Pons (tissue), 1 donor: ENCODE data around the gene CD99L2.

ENCODE experiments used
- DNase-seq: peaks from one replicate; pipeline ENCODE4 v3.0.0-alpha.2; 2016; ENCODE audit warnings: low spot score

CD99L2 gene, protein sequence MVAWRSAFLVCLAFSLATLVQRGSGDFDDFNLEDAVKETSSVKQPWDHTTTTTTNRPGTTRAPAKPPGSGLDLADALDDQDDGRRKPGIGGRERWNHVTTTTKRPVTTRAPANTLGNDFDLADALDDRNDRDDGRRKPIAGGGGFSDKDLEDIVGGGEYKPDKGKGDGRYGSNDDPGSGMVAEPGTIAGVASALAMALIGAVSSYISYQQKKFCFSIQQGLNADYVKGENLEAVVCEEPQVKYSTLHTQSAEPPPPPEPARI

DNA sequence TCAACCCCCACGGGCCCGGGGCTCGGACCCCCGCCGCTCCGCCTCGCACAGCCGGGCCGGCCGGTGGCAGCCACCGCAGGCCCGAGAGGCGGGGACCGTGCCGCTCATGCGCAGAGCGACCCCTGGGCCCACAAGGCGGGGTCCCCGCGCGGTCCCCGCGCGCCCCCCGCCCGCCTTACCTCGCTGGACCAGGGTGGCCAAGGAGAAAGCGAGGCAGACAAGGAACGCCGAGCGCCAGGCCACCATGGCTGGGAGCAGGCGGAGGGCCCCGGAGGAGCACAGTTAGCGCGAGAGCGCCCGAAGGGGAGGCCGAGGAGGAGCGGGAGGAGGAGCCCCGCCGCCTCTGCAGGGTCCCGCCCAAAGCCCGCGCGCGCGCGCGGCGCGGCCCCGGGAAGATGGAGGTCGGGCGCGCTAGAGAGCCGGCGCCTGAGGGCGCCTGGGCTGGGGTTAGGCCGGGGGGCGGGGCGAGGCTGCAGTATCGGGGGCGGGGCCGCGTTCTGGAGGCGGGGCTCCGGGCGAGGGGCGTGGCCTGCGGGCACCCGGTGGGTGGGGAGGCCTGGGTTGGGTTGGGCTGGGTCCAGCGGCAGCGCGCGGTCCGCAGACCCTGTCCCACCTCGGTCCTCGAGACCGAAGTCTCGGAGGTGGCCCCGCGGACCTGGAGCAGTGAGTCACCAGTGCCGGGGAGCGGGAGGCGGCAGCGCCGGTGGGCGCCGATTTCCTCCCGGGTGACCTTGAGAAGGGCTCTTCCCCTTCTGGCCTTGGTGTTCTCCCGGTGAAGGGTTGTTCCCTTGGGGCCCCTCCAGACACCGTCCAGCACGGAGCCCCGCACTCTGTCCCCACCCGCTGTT is at the start of gene CD99L2:
Gene CD99L2 (minus strand): TSS at position 326 of the 848 bp plus-strand sequence. CDS start 80 bp downstream, at position 246.
- peak; percentile 81 for DNase-seq

DNA sequence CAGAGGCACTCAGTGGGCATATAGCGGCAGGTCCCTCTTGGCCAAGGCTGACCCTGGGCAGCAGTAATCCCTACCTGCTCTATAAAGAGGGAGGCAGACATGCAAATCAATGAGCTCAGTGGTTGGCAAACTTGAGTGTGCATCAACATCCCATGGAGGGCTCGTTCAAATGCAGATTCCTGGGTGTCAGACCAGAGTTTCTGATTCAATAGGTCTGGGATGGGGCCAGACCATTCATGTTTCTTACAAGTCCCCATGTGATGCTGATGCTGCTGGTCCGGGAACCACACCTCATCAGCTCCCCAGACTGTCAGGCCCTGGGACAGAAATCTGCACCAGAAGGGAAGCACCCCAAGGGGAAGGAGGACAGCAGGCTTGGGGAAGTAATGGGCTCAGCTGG is 45.8 kb upstream of the CD99L2 start:
- no peak for DNase-seq

DNA sequence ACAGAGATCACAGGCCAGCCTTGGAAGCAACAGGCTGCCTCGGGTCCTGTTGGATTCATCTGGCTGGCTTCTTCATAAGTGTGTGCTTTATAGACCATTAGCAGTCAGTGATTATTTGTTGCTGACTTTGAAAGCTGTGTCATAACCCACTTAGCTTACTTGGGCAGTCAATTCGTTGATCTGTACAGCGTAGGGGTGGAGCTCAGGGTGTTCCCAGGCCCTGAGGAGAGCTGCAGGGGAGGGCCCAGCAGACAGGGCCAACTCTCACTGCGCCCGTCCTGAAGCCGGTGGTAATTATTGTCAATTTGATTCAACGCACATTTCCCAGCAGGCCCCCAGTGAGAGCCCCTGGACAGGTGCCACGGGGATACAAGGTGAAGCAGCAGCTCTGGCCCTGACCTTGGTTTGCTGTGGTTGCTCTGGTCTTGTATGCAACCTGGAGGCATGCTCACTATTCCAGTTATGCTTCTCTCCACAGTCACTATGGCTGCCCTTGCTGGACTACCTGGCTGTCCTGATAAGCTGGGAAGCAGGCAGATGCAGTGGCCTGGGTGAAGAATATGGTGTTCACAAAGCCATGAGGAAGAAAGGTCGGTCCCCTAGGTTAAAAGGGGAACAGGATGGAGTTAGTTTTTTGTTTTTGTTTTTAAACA is 44.6 kb upstream of the CD99L2 start:
- DNase-seq = no peak

DNA sequence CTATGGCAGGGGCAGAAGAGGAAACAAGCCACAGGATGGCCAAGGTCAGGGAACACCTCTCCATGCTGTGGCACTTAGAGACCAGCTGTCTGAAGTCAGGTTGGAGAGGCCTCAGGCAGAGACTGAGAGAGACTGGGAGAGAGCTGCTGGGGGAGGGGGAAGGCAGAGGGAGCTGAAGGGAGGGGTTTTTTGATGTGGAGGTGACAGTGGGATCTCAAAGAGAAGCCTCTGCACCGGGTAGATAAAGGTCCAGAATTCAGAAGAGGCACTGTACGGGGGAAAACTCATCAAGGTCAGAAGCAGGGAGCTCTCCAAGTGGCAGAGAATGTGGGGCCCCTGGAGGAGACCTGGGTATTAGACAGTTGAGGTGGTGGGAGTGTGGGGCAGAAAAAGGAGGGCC is 43.1 kb upstream of the CD99L2 start:
- no peak for DNase-seq

DNA sequence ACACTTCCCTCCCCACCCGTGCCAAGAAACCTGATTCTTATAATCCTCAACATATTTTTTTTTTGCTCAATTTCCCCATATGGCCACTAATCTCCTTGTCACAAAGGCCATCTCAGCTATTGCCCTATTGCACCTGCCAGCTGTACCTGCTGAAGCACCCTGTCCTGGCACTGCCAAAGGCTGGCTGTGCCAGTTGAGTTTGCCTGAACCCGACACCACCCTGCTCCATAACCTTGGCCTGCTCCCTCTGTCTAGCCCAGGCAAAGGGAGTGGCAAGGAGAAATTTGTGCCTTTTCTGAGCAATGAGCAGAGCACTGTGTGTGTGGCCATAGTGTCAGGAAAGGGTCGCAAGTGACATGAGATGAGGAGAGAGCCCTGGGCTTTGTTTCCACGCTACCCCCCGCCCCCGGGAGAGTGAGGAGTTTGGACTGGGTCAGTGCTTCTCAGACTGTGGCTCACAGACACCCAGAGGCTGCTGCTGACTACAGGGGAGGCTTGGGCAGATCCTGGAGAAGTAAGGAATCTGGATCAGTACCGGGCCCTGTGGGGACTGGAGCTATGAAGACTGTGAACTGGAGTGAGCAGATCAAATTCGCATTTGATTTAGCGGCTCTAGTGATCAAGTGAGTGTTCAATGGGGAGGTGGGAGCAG is 42.5 kb upstream of the CD99L2 start:
- DNase-seq = no peak

DNA sequence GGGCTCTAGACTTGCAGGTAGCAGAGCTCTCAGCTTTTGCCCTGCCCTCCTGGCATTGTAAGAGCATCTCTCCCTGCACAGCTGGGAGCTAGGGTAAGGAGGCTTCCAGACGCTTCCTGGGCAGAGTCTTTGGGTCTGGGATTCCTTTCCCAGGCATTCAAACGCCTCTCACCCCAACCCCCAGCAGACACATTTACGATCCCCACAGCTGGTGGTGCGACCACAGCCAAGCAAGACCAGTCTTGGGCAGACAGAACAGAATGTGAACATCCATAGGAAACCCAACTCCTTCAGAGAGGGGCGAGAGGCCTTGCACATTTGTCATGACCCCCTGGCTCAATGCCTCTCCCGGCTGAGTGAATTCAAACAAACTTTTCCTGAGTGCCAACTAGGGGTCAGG is 38.1 kb upstream of the CD99L2 start:
- no peak for DNase-seq

DNA sequence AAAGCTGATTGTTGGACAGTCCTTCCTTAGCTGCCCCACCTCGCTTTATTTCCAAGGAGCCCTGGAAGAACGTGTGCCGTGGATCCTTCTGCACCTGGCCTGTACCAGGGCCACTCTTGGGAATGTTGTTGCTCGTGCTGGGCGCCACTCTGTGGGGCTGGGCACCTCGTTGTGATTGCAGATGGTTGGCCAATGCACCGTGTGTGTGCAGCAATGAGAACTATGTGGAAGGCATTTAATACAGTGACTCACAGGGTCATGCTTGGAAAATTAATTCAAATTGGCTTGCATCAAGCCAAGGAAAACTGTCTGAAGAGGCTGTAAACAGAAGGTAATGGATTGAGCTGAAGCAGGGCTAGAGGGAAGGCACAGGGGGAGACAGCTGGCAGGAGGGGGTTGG is 37.0 kb upstream of the CD99L2 start:
- no peak for DNase-seq

DNA sequence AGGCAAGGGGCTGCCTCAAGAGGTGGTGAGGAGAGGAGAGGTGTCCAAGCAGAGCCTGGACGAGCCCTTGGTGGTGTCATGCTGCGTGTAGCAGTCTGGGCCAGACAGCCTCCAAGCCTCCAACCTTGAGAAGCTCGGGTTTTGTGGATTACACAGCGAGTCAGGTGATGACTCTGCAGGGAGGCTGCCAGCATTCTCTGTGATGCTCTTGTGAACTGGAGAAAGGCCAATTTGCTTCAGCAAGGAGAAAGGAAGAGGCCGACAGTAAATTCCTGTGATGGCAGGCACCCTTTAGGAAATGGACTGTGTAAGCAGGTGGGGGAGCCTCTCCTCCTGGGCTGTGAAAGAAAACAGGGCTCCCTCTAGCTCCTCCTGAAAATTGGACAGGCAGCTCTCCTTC is 36.0 kb upstream of the CD99L2 start:
- no peak for DNase-seq

DNA sequence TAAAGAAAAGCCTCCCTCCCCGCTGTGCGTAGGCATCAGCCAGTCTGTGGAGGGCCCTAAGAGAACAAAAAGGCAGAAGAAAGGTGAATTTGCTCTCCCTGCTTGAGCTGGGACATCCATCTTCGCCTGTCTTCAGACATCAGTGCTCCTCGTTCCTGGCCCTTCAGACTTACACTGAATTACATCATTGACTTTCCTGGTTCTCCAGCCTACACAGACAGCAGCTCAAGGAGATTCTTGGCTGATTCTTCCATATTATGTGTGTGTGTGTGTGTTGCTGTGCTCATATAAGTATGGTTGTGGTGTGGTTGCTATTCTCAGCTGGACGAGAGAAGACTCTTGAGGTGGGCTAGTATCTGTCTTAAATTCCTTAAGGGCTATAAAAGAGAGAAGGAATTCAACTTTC is 35.5 kb upstream of the CD99L2 start:
- DNase-seq = no peak

DNA sequence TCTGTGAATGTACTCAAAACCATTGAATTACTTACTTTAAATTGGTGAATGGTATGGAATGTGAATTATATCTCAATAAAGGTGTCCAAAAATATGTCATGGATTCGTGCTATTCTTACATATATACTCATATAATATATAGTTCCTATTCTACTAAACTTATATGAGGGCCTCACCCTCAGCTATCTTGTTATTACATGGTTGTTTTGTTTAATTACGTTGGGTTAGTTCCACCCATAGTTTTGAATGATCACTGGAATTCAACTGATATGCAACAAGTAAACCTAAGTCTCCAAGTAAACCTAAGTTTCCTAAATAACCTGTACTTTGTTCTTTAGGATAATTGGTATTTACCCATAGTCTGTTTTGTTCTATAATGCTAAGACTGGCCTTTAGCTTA is 30.6 kb upstream of the CD99L2 start:
- DNase-seq = no peak

DNA sequence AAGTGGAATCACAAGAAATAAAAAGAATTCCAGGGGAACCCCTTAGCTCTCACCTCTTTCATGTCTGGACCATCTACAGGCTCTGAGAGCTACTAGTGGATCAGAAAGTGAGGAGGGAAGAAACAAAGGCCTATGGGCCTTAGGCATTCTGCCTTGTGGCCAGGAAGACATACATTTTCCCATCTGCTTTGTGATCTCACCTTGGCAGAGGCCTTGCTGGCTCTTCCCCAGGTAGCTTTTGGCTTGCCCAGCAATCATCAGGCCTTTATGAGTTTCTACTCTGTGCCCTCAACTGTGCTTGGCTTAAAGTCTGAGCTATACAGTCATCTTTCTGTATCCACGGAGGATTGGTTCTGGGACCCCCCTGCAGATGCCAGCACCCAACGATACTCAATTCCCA is 28.3 kb upstream of the CD99L2 start:
- DNase-seq = no peak

DNA sequence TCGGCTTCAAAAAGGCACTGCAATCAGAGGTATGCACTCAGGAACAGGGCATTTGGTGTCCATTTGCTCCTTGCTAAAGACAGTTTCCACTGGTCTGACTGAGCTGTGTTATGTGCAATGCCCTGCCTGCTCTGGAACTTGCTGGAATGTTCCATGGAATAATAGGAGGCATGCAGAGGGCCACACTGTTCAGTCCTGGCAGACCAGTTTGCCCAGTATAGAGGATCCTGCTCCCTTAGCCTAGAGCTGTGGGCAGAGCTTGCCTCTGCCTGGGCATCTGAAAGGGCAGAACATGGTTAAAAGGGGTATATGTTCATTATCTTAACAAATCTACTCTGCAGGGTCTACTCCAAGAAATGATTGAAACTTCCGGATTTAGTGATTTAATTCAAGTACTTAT is 27.8 kb upstream of the CD99L2 start:
- no peak for DNase-seq

DNA sequence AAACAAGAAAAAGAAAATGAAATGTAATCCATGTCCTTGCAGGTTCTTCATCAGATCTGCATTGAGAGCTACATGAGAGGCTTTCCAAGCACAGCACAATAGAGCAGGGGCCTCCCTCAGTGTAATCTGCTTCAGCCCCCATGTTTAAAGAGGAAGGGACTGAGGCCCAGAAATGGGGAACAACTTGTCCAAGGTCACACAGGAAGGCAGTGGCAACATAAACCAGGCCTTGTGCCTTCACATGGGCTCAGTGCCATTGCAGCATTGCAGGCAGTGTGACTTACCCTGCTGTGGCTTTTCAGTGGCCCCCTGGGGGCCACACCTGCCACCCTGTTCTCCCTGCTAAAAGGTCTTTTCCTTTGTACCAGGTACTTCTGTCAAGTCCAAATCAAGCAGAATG is 20.9 kb upstream of the CD99L2 start:
- no peak for DNase-seq

DNA sequence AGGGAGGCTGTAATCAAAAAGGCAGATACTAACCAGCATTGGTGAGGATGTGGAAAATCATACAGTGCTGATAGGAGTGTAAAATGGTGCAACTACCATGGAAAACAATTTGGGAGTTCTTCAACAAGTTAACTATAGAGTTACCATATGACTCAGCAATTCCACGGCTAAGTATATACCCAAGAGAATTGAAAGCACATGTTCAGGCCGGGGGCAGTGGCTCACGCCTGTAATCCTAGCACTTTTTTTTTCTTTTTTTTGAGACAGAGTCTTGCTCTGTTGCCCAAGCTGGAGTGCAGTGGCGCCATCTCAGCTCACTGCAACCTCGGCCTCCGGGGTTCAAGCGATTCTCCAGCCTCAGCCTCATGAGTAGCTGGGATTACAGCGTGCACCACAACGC is 15.0 kb upstream of the CD99L2 start:
- no peak for DNase-seq

DNA sequence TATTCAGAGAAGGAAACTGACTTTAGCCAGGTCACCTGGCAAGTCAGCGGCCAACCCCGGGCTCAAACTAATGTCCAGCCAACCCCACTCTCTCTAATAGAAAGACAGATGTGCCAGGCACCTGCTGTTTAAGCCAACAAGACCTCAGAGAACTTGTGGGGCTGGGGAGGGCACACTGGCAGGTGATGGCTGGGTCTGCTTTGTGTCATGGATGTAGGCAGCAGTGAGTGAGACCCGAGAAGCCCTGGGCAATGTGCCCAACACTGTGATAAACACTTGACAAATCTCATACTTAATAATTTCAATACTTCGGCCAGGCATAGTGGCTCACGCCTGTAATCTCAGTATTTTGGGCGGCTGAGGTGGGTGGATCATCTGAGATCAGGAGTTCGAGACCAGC is 9.0 kb upstream of the CD99L2 start:
- no peak for DNase-seq

DNA sequence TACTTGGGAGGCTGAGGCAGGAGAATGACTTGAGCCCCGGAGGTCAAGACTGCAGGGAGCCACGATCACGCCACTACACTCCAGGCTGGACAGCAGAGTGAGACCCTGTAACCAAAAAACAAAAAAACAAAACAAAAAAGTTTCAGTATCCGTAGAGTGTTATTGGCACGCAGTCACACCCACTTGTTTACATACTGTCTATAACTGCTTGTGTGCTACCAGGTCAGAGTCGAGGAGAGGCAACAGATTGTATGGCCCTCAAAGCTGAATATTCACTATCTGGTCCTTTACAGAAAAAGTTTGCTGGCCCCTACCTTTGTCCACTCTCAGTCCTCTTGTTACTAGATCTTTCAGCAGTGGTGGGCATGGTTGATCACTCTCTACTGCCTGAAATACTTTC is 8.2 kb upstream of the CD99L2 start:
- DNase-seq = no peak

DNA sequence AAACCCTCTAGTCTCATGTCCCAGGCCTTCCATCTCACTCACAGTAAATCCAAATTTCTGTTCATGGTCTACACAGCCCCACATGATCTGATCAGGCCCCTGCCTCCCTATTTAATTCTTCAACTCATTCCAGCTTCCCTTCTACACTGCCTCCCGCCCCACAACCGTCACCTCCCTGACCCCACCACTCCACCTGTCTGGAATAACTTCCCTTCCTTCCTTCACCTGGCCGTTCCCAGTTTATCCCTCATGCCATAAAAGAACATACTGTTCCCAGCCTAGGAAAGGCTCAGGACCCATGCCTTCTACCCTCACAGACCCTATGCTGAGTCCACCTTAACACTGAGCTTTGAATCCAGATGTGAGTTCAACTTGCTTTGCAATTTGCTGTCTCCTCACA is 6.8 kb upstream of the CD99L2 start:
- DNase-seq = no peak

DNA sequence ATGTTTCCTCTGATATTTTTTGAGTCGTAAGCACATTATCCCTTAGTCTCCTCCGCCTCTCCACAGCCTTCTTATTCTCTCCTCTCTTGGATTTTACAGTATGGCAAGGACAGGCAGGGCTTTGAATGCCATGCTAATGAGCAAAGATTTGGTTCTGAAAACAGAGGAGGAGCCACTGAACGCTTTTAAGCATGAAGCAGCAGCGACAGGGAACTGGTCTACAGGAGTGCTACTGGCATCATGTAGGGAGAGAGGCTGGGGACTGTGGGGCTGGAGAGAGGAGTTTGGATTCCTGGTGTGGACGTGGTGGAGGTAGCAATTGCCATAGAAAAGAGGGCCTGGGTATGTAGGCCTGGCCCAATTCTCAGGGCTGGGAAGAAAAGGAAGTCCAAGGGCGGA is 4.6 kb upstream of the CD99L2 start:
- DNase-seq = no peak

DNA sequence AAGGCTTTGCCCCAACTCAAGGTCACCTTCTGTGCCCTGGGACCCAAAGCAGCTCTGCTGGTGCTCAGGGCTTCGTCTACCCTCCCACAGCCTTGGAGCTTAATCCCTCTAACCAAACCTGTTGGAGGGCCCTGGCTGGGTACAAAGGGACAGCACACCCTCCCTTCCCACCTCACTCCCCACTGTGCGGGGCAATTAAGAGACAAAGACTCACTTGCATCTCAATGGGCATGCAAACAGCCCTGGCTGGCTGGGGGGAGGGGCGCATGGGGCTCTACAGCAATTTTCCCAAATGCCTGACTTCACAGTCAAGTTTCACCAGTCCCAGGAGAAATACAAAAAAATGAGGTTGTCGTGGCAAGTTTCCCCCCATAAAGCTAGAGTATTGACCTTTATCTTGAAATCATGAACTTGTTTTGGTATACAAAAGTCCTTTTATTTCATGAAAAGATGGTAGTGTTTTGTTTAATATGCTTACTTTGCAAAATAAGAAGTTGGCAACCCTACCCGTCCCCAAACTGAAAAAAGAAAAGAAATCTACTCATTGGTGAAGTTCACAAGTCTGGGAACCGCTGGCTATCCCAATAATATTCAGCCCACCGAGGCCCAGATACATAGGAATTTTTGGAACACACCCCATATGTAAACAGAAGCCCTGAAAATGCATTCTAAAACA is 4.1 kb upstream of the CD99L2 start:
- no peak for DNase-seq

DNA sequence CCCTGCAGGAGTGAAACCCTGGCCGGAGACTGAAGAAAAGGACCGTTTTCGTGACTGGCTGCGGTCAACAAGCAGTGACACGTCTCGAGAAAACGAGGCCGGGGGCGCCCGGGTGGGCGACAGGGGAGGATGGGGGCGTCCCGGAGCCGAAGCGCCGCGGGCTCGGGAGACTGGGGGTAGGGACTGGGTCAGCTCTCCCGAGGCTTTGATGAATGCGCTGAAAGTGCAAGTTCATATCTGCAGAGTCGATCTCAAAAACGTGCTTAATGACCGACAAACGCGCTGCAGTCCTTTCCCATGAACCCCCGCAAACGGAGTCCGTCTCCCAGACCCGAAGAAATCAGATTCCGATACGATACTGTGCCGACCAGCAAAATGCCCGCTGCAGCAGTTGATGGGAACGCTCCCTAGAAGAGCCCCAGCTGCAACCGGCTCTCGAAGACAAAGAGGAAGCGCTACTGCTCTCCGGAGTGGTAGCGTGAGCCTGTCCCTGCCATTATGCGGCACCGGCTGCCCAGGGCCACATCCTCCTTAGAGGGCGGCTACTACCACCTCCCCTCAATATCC is 806 bp upstream of the CD99L2 start:
- DNase-seq = peak; percentile 46

DNA sequence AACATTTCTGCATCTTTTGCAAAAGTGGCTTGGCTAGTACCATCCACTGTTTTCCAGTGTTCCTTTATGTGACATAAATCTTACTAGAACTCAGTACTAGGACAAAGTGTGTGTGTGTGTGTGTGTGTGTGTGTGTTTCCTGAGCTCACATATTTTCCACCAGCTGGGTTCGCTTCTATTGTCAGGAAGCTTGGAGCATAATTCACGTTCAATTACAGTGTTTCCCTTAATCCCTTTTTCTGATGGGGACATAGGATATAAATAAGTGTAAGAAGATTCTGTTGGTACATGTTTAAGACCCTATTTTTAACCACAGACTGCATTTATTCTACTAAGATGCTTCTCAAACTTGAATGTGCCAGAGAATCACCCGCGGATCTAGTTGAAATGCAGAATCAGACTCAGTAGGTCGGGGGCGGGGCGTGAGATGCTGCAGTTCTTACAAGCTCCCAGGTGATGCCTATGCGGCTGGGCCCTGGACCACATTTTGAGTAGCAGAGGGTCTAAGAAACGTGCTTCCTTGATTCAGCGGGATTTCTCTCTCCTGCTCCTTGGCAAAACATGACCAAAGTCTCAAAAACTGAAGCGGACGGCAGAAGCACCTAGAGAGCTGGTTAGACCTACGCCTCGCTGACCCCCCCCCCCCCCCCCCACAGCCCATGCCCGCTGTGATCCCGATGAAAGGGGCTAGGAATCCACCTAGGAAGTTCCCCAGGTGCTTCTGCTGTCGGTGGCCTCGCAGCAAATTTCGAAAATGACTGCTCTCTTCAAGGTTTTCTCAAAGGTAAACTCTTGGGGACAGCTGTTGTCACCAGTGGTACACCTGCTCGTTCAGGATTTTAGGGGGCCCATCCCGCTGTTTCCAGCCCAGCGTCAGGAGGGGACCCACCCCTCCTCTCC is 797 bp downstream of the CD99L2 start:
- peak; percentile 23 for DNase-seq
